Transverse colon (tissue), 3 donors: ENCODE measurements around the gene MAB21L2.
A peak's percentile ranks its signal among the peaks of the same experiment; 100 is the strongest.

Experiments
- EP300 ChIP-seq: sonication (generic); formaldehyde crosslinking; IDR thresholded peaks from one replicate; pipeline ENCODE4 v1.6.1; 2017; ENCODE audit warnings: antibody characterized with exemption, low read depth
- POLR2AphosphoS5 ChIP-seq, 3 donors: sonication (generic); formaldehyde crosslinking; IDR thresholded peaks; one replicate each; pipeline ENCODE4 v1.6.1; 2016; ENCODE audit warnings: antibody characterized with exemption in 3 of 3

GRCh38 chr4:150569384-150569987 is 12.5 kb upstream of the MAB21L2 start:
- peak in 1 of 3 donors; percentile 34 for TF ChIP-seq POLR2AphosphoS5 (IDR thresholded peaks at IDR 0.05)
- TF ChIP-seq EP300 = no peak
